ENCODE measurements around the gene NANS.
"Not testable (repeated sequence)": the region's sequence is repeated elsewhere in the genome, so short reads cannot be mapped to it uniquely, and the experiment has no call there.

The NANS gene
- total RNA-seq = 23.1 to 51.4 (median 48.8) reads per million in 3 experiments

- DNase-seq = peak; percentile 87
These were observed at the start of gene NANS for GRCh38 chr9:98056269-98057137. TSS of gene NANS (plus strand) at chr9:98056732. CDS start at chr9:98056809, 77 bp downstream.

GRCh38 chr9:98007251-98007928, 49.1 kb upstream of the NANS start:
- no peak for DNase-seq

- no peak for DNase-seq
These were observed 47.8 kb upstream of the NANS start for GRCh38 chr9:98008764-98009163.

- no peak for DNase-seq
These were observed 47.1 kb upstream of the NANS start for GRCh38 chr9:98009437-98009836.

GRCh38 chr9:98009936-98010335, 46.6 kb upstream of the NANS start:
- no peak for DNase-seq

GRCh38 chr9:98010445-98010844, 46.1 kb upstream of the NANS start:
- no peak for DNase-seq

- DNase-seq = no peak
These were observed 45.4 kb upstream of the NANS start for GRCh38 chr9:98011122-98011521.

GRCh38 chr9:98016137-98016680, 40.3 kb upstream of the NANS start:
- no peak for DNase-seq

- no peak for DNase-seq
These were observed 39.2 kb upstream of the NANS start for GRCh38 chr9:98017306-98017705.

- DNase-seq = no peak
These were observed 38.2 kb upstream of the NANS start for GRCh38 chr9:98018347-98018746.

GRCh38 chr9:98019098-98019497, 37.4 kb upstream of the NANS start:
- DNase-seq = no peak

- DNase-seq = not testable (repeated sequence)
These were observed 36.7 kb upstream of the NANS start for GRCh38 chr9:98019869-98020268.

- no peak for DNase-seq
These were observed 35.9 kb upstream of the NANS start for GRCh38 chr9:98020476-98021145.

GRCh38 chr9:98021306-98022040, 35.1 kb upstream of the NANS start:
- no peak for DNase-seq

- no peak for DNase-seq
These were observed 34.1 kb upstream of the NANS start for GRCh38 chr9:98022447-98022846.

GRCh38 chr9:98024702-98025101, 31.8 kb upstream of the NANS start:
- no peak for DNase-seq

- DNase-seq = no peak
These were observed 25.4 kb upstream of the NANS start for GRCh38 chr9:98031169-98031568.

- DNase-seq = no peak
These were observed 24.6 kb upstream of the NANS start for GRCh38 chr9:98031935-98032334.

GRCh38 chr9:98034593-98035546, 21.7 kb upstream of the NANS start:
- peak; percentile 80 for DNase-seq

GRCh38 chr9:98037357-98037756, 19.2 kb upstream of the NANS start:
- DNase-seq = no peak

GRCh38 chr9:98038958-98039357, 17.6 kb upstream of the NANS start:
- no peak for DNase-seq
